ENCODE measurements around the gene GLI3.
A peak's percentile ranks its signal among the peaks of the same experiment; 100 is the strongest.

The GLI3 gene

DNA sequence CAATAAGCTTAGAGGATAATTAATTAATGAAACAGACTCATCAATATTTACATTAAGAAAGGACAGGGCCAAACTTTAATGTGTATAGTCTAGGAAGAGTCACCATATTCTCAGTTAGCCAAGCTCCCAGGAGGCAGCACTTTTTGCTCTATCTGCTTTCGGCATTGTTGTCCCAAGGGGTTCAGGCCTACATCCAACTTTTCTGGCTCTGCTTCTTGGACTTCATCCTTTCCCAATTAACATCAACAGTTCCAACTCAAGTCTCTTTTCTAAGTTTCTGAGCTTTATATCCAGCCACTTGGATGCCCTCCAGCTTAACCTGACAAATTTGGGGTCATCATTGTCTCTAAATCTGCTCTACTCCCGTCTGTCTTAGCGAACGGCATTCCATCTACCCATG is 42.8 kb downstream of the GLI3 start:
- Histone ChIP-seq H2AFZ (ENCODE audit: low read length) (no peak overlapping the region), H3K9me3 (ENCODE audit: insufficient read depth, low read depth, low read length) (no peaks in the 10 kb centered on the region), H3K27me3 (ENCODE audit: insufficient read depth, low read length, poor library complexity, severe bottlenecking) (no peaks in the 10 kb centered on the region), H3K36me3 (ENCODE audit: insufficient read depth, low read length) (no peaks in the 10 kb centered on the region), H3F3A (ENCODE audit: low read depth) (no peaks in the 10 kb centered on the region), H3K79me2 (ENCODE audit: insufficient read depth, low read length) (no peaks in the 10 kb centered on the region), H4K20me1 (ENCODE audit: insufficient read depth, low read length, poor library complexity, severe bottlenecking) (no peaks in the 10 kb centered on the region), H3K4me1 (ENCODE audit: insufficient read depth, low read length, poor library complexity, severe bottlenecking) (peaks cover 39% of the 10 kb centered on the region), H3K9me2 (replicated peaks; ENCODE audit: low read depth, low read length) (no peaks in the 10 kb centered on the region), H3K4me2 (ENCODE audit: low read depth, low read length, poor library complexity, severe bottlenecking) (peak overlapping the region; percentile 84), H3K9ac (ENCODE audit: low read depth, low read length, poor library complexity, severe bottlenecking) (no peak overlapping the region), H3K4me3 (ENCODE audit: low read length, poor library complexity, severe bottlenecking) (no peak overlapping the region)
- TF ChIP-seq EZH2phosphoT487 (IDR thresholded peaks at IDR 0.05; ENCODE audit: borderline replicate concordance), result no peak
- TF ChIP-seq, protein P1, sequence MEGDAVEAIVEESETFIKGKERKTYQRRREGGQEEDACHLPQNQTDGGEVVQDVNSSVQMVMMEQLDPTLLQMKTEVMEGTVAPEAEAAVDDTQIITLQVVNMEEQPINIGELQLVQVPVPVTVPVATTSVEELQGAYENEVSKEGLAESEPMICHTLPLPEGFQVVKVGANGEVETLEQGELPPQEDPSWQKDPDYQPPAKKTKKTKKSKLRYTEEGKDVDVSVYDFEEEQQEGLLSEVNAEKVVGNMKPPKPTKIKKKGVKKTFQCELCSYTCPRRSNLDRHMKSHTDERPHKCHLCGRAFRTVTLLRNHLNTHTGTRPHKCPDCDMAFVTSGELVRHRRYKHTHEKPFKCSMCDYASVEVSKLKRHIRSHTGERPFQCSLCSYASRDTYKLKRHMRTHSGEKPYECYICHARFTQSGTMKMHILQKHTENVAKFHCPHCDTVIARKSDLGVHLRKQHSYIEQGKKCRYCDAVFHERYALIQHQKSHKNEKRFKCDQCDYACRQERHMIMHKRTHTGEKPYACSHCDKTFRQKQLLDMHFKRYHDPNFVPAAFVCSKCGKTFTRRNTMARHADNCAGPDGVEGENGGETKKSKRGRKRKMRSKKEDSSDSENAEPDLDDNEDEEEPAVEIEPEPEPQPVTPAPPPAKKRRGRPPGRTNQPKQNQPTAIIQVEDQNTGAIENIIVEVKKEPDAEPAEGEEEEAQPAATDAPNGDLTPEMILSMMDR (conservative IDR thresholded peaks at IDR 0.05; ENCODE audit: low read length), result no peak

GRCh38 chr7:42193471-42194129 is 43.4 kb downstream of the GLI3 start:
- peak overlapping the region; percentile 61 for H3K4me3 ChIP-seq (ENCODE audit: low read length, poor library complexity, severe bottlenecking)
- H2AFZ ChIP-seq (ENCODE audit: low read length), result 0 out of 2 replicates have a peak overlapping the region, but pooled peaks have one; percentile 4
- H3K79me2 ChIP-seq (ENCODE audit: insufficient read depth, low read length), result no peaks in the 10 kb centered on the region
- H3K9ac ChIP-seq (ENCODE audit: low read depth, low read length, poor library complexity, severe bottlenecking), result no peak overlapping the region
- no peaks in the 10 kb centered on the region for H3K9me3 ChIP-seq (ENCODE audit: insufficient read depth, low read depth, low read length)
- no peaks in the 10 kb centered on the region for H3F3A ChIP-seq (ENCODE audit: low read depth)
- peaks cover 37% of the 10 kb centered on the region for H3K4me1 ChIP-seq (ENCODE audit: insufficient read depth, low read length, poor library complexity, severe bottlenecking)
- no peaks in the 10 kb centered on the region for H3K36me3 ChIP-seq (ENCODE audit: insufficient read depth, low read length)
- H4K20me1 ChIP-seq (ENCODE audit: insufficient read depth, low read length, poor library complexity, severe bottlenecking), result no peaks in the 10 kb centered on the region
- H3K27me3 ChIP-seq (ENCODE audit: insufficient read depth, low read length, poor library complexity, severe bottlenecking), result no peaks in the 10 kb centered on the region
- peak overlapping the region; percentile 84 for H3K4me2 ChIP-seq (ENCODE audit: low read depth, low read length, poor library complexity, severe bottlenecking)
- H3K9me2 ChIP-seq (replicated peaks; ENCODE audit: low read depth, low read length), result no peaks in the 10 kb centered on the region
- TF ChIP-seq, protein P1 (conservative IDR thresholded peaks at IDR 0.05; ENCODE audit: low read length), result no peak
- TF ChIP-seq EZH2phosphoT487 (IDR thresholded peaks at IDR 0.05; ENCODE audit: borderline replicate concordance), result no peak

GRCh38 chr7:42192851-42193461 is 44.1 kb downstream of the GLI3 start:
- Histone ChIP-seq H3K9ac (ENCODE audit: low read depth, low read length, poor library complexity, severe bottlenecking) (no peak overlapping the region), H3K79me2 (ENCODE audit: insufficient read depth, low read length) (no peaks in the 10 kb centered on the region), H3K4me1 (ENCODE audit: insufficient read depth, low read length, poor library complexity, severe bottlenecking) (peaks cover 31% of the 10 kb centered on the region), H3K27me3 (ENCODE audit: insufficient read depth, low read length, poor library complexity, severe bottlenecking) (no peaks in the 10 kb centered on the region), H3K4me2 (ENCODE audit: low read depth, low read length, poor library complexity, severe bottlenecking) (peak overlapping the region; percentile 84), H3K4me3 (ENCODE audit: low read length, poor library complexity, severe bottlenecking) (peak overlapping the region; percentile 61), H2AFZ (ENCODE audit: low read length) (no peak overlapping the region), H3K36me3 (ENCODE audit: insufficient read depth, low read length) (no peaks in the 10 kb centered on the region), H3F3A (ENCODE audit: low read depth) (no peaks in the 10 kb centered on the region), H3K9me2 (replicated peaks; ENCODE audit: low read depth, low read length) (no peaks in the 10 kb centered on the region), H4K20me1 (ENCODE audit: insufficient read depth, low read length, poor library complexity, severe bottlenecking) (no peaks in the 10 kb centered on the region), H3K9me3 (ENCODE audit: insufficient read depth, low read depth, low read length) (no peaks in the 10 kb centered on the region)
- TF ChIP-seq, protein P1 (conservative IDR thresholded peaks at IDR 0.05; ENCODE audit: low read length), result no peak
- TF ChIP-seq EZH2phosphoT487 (IDR thresholded peaks at IDR 0.05; ENCODE audit: borderline replicate concordance), result no peak

Measured in Loucy (cell line).